Neutrophil (primary cell): ENCODE data around the gene LYPLA2.
A peak's percentile ranks its signal among the peaks of the same experiment; 100 is the strongest.
"Not testable (repeated sequence)": the region's sequence is repeated elsewhere in the genome, so short reads cannot be mapped to it uniquely, and the experiment has no call there.

ENCODE experiments used
- H3K27ac ChIP-seq: fragments of 200-600 bp; sonication (generic); 2 replicates; pipeline ENCODE4 v1.5.1; 2016; ENCODE audit warnings: mild to moderate bottlenecking, moderate library complexity
- H3K27me3 ChIP-seq: fragments of 200-600 bp; sonication (generic); 2 replicates; pipeline ENCODE4 v1.6.0; 2016; ENCODE audit warnings: mild to moderate bottlenecking
- H3K36me3 ChIP-seq: fragments of 200-600 bp; sonication (generic); 2 replicates; pipeline ENCODE4 v1.5.1; 2017
- H3K4me1 ChIP-seq, 2 experiments: fragments of 200-600 bp in 1 of 2; sonication (generic) in 1 of 2; 1 replicate in 1 of 2; 2 replicates in 1 of 2; pipeline versions ENCODE4 v1.5.1 to v1.6.1; 2013 to 2016; ENCODE audit warnings: low read depth in 1 of 2, low read length in 1 of 2, mild to moderate bottlenecking in 1 of 2, moderate library complexity in 1 of 2; ENCODE audit not compliant: control insufficient read depth in 1 of 2, insufficient read depth in 1 of 2
- H3K4me3 ChIP-seq, 2 experiments: fragments of 200-600 bp in 1 of 2; sonication (generic) in 1 of 2; 1 replicate in 1 of 2; 2 replicates in 1 of 2; pipeline ENCODE4 v1.5.1; 2013 to 2016; ENCODE audit warnings: low read depth in 1 of 2, low read length in 1 of 2, mild to moderate bottlenecking in 1 of 2, moderate library complexity in 1 of 2
- H3K9me3 ChIP-seq: fragments of 200-600 bp; sonication (generic); 2 replicates; pipeline ENCODE4 v1.5.1; 2016
- TF ChIP-seq, protein P1 (sequence below): fragments of 200-600 bp; sonication (generic); IDR thresholded peaks from 2 replicates; pipeline ENCODE4 v1.5.1; 2016; ENCODE audit warnings: antibody characterized with exemption

LYPLA2 gene

GRCh38 chr1:23825076-23825761 is 34.3 kb downstream of the LYPLA2 start, which contains the start of gene HMGCL:
Gene HMGCL, minus strand, starts transcription at chr1:23825429. Its CDS starts 14 bp downstream, at chr1:23825415.
- Histone ChIP-seq H3K27ac (peak within 1 kb of the TSS; percentile 83), H3K36me3 (peaks cover 2% of the 10 kb centered on the region), H3K4me3 (peak within 1 kb of the TSS; percentile 80 to 94), H3K4me1 (peaks cover 10 to 18% of the 10 kb centered on the region in 2 experiments), H3K9me3 (no peaks in the 10 kb centered on the region), H3K27me3 (no peaks in the 10 kb centered on the region)
- TF ChIP-seq, protein P1, sequence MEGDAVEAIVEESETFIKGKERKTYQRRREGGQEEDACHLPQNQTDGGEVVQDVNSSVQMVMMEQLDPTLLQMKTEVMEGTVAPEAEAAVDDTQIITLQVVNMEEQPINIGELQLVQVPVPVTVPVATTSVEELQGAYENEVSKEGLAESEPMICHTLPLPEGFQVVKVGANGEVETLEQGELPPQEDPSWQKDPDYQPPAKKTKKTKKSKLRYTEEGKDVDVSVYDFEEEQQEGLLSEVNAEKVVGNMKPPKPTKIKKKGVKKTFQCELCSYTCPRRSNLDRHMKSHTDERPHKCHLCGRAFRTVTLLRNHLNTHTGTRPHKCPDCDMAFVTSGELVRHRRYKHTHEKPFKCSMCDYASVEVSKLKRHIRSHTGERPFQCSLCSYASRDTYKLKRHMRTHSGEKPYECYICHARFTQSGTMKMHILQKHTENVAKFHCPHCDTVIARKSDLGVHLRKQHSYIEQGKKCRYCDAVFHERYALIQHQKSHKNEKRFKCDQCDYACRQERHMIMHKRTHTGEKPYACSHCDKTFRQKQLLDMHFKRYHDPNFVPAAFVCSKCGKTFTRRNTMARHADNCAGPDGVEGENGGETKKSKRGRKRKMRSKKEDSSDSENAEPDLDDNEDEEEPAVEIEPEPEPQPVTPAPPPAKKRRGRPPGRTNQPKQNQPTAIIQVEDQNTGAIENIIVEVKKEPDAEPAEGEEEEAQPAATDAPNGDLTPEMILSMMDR, result no peak

DNA sequence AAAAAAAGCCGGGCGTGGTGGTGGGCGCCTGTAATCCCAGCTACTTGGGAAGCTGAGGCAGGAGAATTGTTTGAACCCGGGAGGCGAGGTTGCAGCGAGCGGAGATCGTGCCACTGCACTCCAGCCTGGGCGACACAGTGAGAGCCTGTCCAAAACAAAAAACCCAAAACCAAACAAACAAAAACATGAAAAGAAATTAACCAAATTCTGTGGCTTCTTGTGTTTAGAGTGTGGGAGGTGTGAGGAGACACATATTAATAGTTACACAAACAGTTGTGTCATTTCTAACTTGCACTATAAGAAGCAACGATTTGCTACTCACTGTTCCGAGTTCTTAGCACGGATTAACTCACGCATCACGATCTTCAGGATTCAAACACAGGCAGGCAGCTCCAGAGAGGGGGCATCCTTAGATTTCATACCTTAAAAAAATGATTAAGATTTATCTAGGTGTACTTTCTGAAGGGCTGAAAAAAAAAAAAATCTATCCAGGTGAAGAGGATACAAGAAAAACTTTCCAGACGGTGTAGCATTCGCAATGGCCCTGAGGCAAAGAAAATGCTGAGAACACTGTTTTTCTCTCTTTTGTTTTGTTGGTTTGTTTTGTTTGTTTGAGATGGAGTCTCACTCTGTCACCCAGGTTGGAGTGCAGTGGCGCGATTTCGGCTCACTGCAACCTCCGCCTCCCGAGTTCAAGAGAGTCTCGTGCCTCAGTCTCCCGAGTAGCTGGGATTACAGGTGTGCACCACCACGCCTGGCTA is 35.0 kb downstream of the LYPLA2 start:
- no peaks in the 10 kb centered on the region for H3K36me3 ChIP-seq
- no peak overlapping the region for H3K27ac ChIP-seq
- TF ChIP-seq, protein P1, result no peak
- H3K4me3 ChIP-seq, result peak overlapping the region; percentile 80 to 94
- H3K4me1 ChIP-seq, result peaks cover 10 to 18% of the 10 kb centered on the region in 2 experiments
- no peaks in the 10 kb centered on the region for H3K9me3 ChIP-seq
- no peaks in the 10 kb centered on the region for H3K27me3 ChIP-seq

DNA sequence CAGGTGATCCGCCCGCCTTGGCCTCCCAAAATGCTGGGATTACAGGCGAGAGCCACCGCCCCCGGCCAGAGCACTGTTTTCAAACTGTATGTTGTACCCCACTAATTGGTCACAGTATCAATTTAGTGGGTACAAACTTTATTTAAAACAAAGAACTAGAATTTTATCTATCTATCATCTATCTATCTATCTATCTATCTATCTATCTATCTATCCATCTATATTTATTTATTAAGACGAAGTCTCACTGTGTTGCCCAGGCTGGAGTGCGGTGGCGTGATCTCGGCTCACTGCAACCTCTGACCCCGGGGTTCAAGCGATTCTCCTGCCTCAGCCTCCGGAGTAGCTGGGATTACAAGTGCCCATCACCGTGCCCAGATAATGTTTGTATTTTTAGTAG is 35.6 kb downstream of the LYPLA2 start:
- H3K36me3 ChIP-seq, H3K27me3 ChIP-seq, H3K27ac ChIP-seq, H3K4me3 ChIP-seq, H3K9me3 ChIP-seq: not testable (repeated sequence)
- peaks cover 10 to 18% of the 10 kb centered on the region in 2 experiments for H3K4me1 ChIP-seq

GRCh38 chr1:23827717-23828116 is 36.8 kb downstream of the LYPLA2 start:
- peaks cover 10 to 18% of the 10 kb centered on the region in 2 experiments for H3K4me1 ChIP-seq
- no peaks in the 10 kb centered on the region for H3K36me3 ChIP-seq
- no peaks in the 10 kb centered on the region for H3K9me3 ChIP-seq
- H3K4me3 ChIP-seq, result no peak overlapping the region
- no peak overlapping the region for H3K27ac ChIP-seq
- TF ChIP-seq, protein P1, result no peak
- no peaks in the 10 kb centered on the region for H3K27me3 ChIP-seq

DNA sequence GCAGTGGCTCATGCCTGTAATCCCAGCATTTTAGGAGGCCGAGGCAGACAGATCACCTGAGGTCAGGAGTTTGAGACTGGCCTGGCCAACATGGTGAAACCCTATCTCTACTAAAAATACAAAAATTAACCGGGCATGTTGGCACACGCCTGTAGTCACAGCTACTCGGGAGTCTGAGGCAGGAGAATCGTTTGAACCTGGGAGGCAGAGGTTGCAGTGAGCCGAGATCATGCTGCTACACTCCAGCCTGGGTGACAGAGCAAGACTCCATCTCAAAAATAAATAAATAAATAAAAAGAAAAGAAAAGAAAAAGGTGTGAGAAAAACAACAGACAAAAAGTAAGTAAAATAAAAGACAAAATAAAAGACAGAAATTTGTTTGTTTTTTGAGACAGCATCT is 43.2 kb downstream of the LYPLA2 start:
- peaks cover 12 to 18% of the 10 kb centered on the region in 2 experiments for H3K4me1 ChIP-seq
- H3K36me3 ChIP-seq, H3K27me3 ChIP-seq, H3K27ac ChIP-seq, H3K4me3 ChIP-seq, H3K9me3 ChIP-seq: not testable (repeated sequence)

DNA sequence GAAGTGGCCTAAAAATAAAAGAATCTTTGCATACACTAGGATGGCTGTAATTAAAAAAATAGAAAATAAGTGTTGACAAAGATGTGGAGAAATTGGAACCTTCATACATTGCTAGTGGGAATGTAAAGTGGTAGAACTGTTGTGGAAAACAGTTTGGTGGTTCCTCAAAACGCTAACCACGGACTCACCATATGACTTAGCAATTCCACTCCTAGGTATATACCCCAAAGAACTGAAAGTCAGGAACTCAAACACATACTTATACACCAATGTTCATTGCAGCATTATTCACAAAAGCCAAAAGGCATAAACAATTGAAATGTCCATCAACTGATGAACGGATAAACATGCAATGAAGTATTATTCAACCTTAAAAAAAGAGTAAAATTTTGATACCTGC is 45.1 kb downstream of the LYPLA2 start:
- Histone ChIP-seq H3K4me3 (no peak overlapping the region), H3K27me3 (peaks cover 3% of the 10 kb centered on the region), H3K4me1 (peaks cover 12 to 18% of the 10 kb centered on the region in 2 experiments), H3K9me3 (no peaks in the 10 kb centered on the region), H3K36me3 (no peaks in the 10 kb centered on the region), H3K27ac (peak overlapping the region; percentile 29)
- TF ChIP-seq, protein P1, result no peak
